HG03457 (cell line): Measurements from ENCODE around the gene OR2L5.

Source experiments
- ATAC-seq: cut with Tn5 transposase; IDR thresholded peaks from one replicate; pipeline ENCODE4 v1.9.1; 2021; ENCODE audit warnings: moderate number of reproducible peaks; ENCODE audit not compliant: unreplicated experiment

The OR2L5 gene

DNA sequence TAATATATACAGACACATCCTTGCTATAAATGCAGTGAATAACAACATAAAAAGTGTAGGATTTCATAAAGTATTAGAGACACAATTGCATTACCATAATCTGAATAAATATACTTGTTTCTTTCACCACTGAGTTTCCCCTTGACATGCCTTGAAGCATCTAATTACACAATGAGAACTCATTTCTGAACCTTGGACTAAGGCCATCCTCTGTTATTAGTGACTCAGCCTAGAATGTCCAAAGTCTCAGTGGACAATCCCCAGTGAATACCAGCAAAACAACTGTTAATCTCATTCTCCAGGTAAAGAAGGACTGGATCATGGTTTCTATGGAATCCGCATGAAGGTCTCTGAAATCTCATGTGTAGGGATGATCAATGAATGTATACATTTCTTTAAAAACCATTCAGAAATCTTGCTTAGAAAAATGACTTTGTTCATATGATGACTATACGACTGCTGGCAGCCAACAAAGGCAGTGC, at the start of gene OR2L5:
Gene OR2L5 (plus strand): TSS at position 432 of the 482 bp plus-strand sequence. CDS start 8,288 bp downstream, outside the sequence.
- ATAC-seq = no peak

DNA sequence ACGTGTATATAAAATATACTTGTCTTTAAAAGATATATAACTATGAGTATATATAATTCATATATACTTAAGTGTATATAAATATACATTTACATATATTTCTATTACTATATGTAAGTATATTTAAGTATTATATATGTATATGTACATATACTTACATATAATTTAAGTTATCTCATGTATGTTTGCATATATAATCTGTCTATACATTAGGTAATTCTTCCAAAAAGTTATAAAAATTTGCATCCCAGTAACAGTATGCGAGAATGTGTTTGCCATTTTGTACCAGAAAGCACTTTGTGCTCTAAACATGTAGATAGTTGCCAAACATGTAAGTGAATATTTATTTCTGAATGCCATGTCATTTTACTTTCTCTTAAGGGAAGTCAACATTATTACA, 48.5 kb upstream of the OR2L5 start, which contains the start of gene OR2AK2:
Gene OR2AK2 (plus strand): TSS at position 301 of the 400 bp plus-strand sequence. CDS start 144 bp downstream, outside the sequence.
- no peak for ATAC-seq

GRCh38 chr1:247966532-247967204, 46.8 kb upstream of the OR2L5 start:
- peak; percentile 92 for ATAC-seq

GRCh38 chr1:247992986-247993385, 20.5 kb upstream of the OR2L5 start:
- no peak for ATAC-seq

DNA sequence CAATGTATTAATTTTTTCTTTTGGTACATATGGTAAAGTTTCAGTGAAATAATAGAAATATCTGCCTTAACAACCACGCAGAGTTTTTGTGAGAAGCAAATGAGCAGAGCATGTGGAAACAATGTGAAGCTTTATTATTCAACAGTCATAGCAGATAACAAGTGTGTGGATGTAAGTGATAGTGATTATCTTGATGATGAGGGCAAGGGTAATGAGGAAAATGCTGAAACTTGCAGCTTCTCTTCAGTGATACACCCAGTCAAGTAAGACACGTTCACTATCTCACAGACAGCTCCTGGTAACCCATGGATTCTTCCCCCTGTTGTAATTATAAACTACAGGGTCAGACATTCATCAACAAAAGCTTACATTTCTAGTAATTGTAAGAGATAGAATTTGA, 14.6 kb upstream of the OR2L5 start:
- no peak for ATAC-seq

- ATAC-seq = no peak
These were observed 13.3 kb upstream of the OR2L5 start for GRCh38 chr1:248000169-248000568.

GRCh38 chr1:248007778-248008177, 5.7 kb upstream of the OR2L5 start:
- ATAC-seq = no peak

GRCh38 chr1:248009681-248010080, 3.8 kb upstream of the OR2L5 start:
- ATAC-seq = no peak

DNA sequence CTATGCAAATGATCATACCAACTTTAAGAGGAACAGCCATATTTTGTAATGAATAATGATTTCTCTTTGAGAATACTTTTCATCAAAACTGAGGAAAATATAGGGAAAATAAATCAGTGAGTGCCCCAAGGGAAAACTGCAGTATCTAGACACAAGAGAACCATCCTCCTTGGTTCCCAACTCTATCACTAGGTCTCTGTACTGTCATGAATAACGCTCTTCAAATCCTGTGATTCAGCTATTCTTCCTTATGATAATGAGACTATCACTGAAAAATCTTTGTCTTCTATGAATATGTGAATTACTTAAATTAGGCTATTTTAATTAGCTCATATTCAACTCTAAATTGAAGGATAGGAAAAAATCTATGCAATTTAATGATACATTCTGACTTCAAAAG, 2.3 kb downstream of the OR2L5 start:
- ATAC-seq = no peak

DNA sequence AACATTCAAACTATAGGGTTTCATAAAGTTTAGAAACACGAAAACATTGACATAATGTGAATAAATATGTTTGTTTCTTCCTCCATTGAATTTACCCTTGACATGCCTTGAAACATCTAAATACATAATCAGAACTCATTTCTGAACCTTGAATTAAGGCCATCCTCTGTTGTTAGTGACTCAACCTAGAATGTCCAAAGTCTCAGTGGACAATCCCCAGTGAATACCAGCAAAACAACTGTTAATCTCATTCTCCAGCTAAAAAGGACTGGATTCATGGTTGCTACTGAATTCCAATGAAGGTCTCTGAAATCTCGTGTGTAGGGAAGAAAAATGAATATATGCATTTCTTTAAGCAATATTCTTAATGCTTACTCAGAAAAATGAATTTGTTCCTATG, 16.3 kb downstream of the OR2L5 start, which contains the start of gene OR2L2:
Gene OR2L2 (plus strand): TSS at position 301 of the 400 bp plus-strand sequence. CDS start 8,198 bp downstream, outside the sequence.
- no peak for ATAC-seq

GRCh38 chr1:248045209-248045608, 31.7 kb downstream of the OR2L5 start:
- no peak for ATAC-seq

- no peak for ATAC-seq
These were observed 33.1 kb downstream of the OR2L5 start, which contains the start of gene OR2L3 for GRCh38 chr1:248046536-248046935. Gene OR2L3 (plus strand): TSS chr1:248046836. CDS start chr1:248060682, 13,846 bp downstream.

DNA sequence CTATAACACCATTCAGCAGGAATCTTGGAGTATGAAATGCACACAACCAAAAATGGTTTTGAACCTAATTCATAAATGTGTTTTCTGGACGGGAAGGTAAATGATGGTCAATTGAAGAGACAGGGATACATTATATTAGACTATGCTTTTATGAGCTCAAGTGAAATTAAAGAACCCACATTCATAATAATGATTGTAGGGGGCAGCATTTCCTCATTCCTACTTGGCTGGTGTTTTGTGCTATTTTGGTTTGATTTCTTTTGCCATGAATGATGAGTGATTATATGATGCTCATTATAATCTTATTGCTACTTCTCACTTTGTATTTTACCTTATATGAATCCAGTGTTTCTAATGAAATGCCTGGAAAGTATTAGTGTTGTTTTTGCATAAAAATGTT, 33.5 kb downstream of the OR2L5 start:
- ATAC-seq = no peak

- ATAC-seq = no peak
These were observed 41.2 kb downstream of the OR2L5 start for GRCh38 chr1:248054671-248055070.

GRCh38 chr1:248055261-248055660, 41.8 kb downstream of the OR2L5 start:
- ATAC-seq = no peak

DNA sequence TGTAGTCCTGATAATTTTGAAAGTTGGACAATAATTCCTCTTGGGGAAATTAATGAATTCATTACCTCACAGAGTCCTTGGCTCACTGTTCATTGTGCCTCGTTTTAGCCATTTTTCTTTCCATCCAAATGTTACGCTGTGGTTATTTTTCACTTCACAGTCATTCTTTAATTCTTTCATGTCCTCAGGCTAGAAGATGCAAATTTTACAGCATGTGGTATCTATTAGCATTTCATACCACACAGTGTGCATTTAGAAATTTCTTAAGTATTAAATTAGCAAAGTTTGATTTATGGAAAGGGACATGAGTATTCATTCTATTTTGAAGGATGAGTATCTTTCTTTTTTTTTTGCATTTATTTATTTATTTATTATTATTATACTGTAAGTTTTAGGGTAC, 51.6 kb downstream of the OR2L5 start:
- no peak for ATAC-seq

DNA sequence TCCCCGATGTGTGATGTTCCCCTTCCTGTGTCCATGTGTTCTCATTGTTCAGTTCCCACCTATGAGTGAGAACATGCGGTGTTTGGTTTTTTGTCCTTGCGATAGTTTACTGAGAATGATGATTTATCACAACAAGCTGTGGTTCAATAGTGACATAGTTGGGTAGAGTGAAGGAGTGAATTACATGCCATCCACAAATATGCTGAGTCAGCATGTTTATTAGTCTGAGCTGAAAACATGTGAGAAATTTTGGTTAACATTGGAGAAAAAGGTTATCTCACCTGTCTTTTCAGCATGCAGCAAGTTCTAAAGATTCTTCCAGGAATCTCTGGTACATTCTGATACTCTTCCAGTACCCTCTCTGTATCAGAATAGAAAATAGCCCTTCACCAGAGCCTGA, 52.1 kb downstream of the OR2L5 start:
- no peak for ATAC-seq
